ENCODE data around the gene GPM6B.

DNA sequence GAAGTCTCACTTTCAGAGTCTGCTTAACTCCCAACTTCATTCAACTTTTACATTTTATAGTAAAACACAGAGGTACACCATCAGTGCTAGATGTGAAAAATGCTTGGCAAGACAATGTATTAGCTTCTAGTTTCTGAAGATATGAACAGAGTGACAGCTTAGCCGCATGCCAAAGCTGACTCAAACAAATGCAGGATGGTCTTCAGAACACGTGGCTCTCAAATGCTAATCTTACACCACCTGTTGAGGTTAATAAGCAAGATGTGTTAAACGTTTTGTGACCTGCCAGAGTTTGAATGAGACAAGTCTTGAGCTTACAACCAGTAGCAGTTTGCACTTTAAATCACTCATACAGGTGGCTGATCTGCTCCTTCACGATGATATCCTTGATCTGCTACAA is 18.9 kb upstream of the GPM6B start:
- no peak for TF ChIP-seq POLR2A (IDR thresholded peaks at IDR 0.05)
- TF ChIP-seq CTCF (IDR thresholded peaks at IDR 0.05) = no peak
